Measurements from ENCODE around the gene DLGAP1. TPM values are rescaled to one million over a fixed set of nuclear protein-coding genes. Genes with fewer than 3 reads are reported as not detected.

Gene DLGAP1
- total RNA-seq, 1 experiment from 2014 or later, result 23.2 TPM

DNA sequence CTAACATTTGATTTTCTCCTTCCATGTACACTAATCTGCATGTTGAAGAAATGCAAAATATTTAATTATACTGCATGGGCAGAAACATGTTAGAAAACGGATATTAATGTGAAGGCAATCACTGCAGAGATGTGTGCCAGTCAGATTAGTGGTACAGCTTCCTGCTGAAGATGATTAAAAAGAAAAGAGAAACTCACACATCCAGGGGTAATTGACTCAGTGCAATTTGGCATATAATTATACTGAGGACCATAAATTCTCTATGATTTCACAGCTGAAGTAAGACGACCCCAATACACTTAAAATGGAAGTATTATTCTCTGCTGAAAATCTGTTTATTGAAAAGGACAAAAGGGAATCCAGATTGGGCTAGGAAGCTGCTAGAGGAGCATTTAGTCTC, 761.7 kb downstream of the DLGAP1 start:
- no peak overlapping the region for H3K4me2 ChIP-seq (ENCODE audit: insufficient read depth, insufficient read length, low read length)
- no peak overlapping the region for H3K14ac ChIP-seq (ENCODE audit: insufficient read depth, low read length)
- no CpG with 5 or more reads among the region's 2 CpGs for WGBS (ENCODE audit: extremely low coverage, insufficient read length, low lambda C conversion rate)
- no peaks in the 10 kb centered on the region for H3K79me2 ChIP-seq (ENCODE audit: insufficient read depth, low read length)
- H2BK5ac ChIP-seq (ENCODE audit: insufficient read length, low read length), result no peak overlapping the region
- DNase-seq, result no peak
- no peak overlapping the region for H3K23ac ChIP-seq (ENCODE audit: insufficient read length, low read depth, low read length)
- H2AK5ac ChIP-seq (ENCODE audit: insufficient read length, low read length), result no peak overlapping the region
- no peak overlapping the region for H3K18ac ChIP-seq (ENCODE audit: insufficient read length, low read depth, low read length)
- no peak overlapping the region for H2BK120ac ChIP-seq (ENCODE audit: low read depth, low read length, poor library complexity, severe bottlenecking)
- H3K4me1 ChIP-seq (ENCODE audit: insufficient read depth, low read length), result no peaks in the 10 kb centered on the region
- Mint-ChIP-seq H3K27ac (no peak overlapping the region), H3K4me1 (peaks cover 11 to 16% of the 10 kb centered on the region in 2 experiments), H3K27me3 (ENCODE audit: low read depth) (no peaks in the 10 kb centered on the region), H3K9me3 (peaks cover 7 to 14% of the 10 kb centered on the region in 2 experiments), H3K4me3 (no peak overlapping the region), H3K36me3 (ENCODE audit: insufficient read depth in 1 of 3, low read depth in 3 of 3) (peaks cover 2 to 7% (median 4%) of the 10 kb centered on the region in 3 experiments; a peak in 4 of 7 replicates)
- H2BK20ac ChIP-seq (ENCODE audit: low read depth, low read length, poor library complexity, severe bottlenecking), result no peak overlapping the region
- H3K9ac ChIP-seq (ENCODE audit: extremely low read depth, insufficient read length, low read length), result no peak overlapping the region
- no peak overlapping the region for H2AFZ ChIP-seq (ENCODE audit: low read length)
- no peak overlapping the region for H3K56ac ChIP-seq (ENCODE audit: insufficient read length, low read depth, low read length)
- no peak overlapping the region for H4K8ac ChIP-seq (replicated peaks; ENCODE audit: insufficient read length, low read depth, low read length)
- no peak overlapping the region for H2BK12ac ChIP-seq (ENCODE audit: insufficient read length, low read depth, low read length)
- H4K20me1 ChIP-seq (ENCODE audit: control insufficient read depth, insufficient read depth, insufficient read length), result no peaks in the 10 kb centered on the region
- no peak overlapping the region for H3K4ac ChIP-seq (ENCODE audit: low read depth, low read length)
- no peak overlapping the region for H2BK15ac ChIP-seq (ENCODE audit: low read depth, low read length)
- no peaks in the 10 kb centered on the region for H3K23me2 ChIP-seq (ENCODE audit: insufficient read length, low read depth, low read length, poor library complexity, severe bottlenecking)
- no peak for TF ChIP-seq CTCF (conservative IDR thresholded peaks at IDR 0.05)
- H3K27me3 ChIP-seq (ENCODE audit: insufficient read depth, low read length), result no peaks in the 10 kb centered on the region
- H4K91ac ChIP-seq (ENCODE audit: insufficient read length, low read depth, low read length), result no peak overlapping the region
- no peak overlapping the region for H3T11ph ChIP-seq (ENCODE audit: low read length)
- no peak overlapping the region for H4K5ac ChIP-seq (ENCODE audit: insufficient read length, low read depth, low read length)
- no peak overlapping the region for H3K27ac ChIP-seq (ENCODE audit: insufficient read length, low read depth, low read length)
- no peaks in the 10 kb centered on the region for H3K79me1 ChIP-seq (ENCODE audit: insufficient read depth, low read depth, low read length, poor library complexity, severe bottlenecking)
- H3K9me3 ChIP-seq (ENCODE audit: control insufficient read depth, low read depth, low read length), result no peaks in the 10 kb centered on the region
